GM12878 (cell line): Measurements from ENCODE around the gene ZNF511. TPM values are rescaled to one million over a fixed set of nuclear protein-coding genes. Genes with fewer than 3 reads are reported as not detected.

Experiments
- ATAC-seq: fragments of 200-7000 bp; cut with Tn5 transposase; 3 replicates; pipeline ENCODE4 v1.9.1; 2020; ENCODE audit warnings: mild to moderate bottlenecking, moderate library complexity
- BruUV-seq: library from RNA; stranded (reverse); fragments of 400-500 nt; replicated peaks from 2 replicates; lab custom pipeline; 2021; lab: Mats Ljungman, UMichigan
- CTCF ChIA-PET: fragments of 300-600 bp; sonication (Branson Sonifier 250); formaldehyde crosslinking; extraction: SDS; loops from one replicate; lab custom pipeline; 2021; ENCODE audit warnings: inconsistent platforms; lab: Yijun Ruan, JAX
- POLR2A ChIA-PET: fragments of 350-600 bp; formaldehyde crosslinking; extraction: SDS; loops from one replicate; lab custom pipeline; 2021; ENCODE audit warnings: inconsistent platforms; lab: Charles Lee
- RAD21 ChIA-PET: fragments of 300-600 bp; sonication (Branson Sonifier 250); formaldehyde crosslinking; loops from one replicate; lab custom pipeline; 2023; ENCODE audit warnings: antibody characterized with exemption; ENCODE audit not compliant: unreplicated experiment; lab: Charles Lee
- SMC1A ChIA-PET: fragments of 300-600 bp; sonication (Branson Sonifier 250); formaldehyde crosslinking; loops from one replicate; lab custom pipeline; 2023; ENCODE audit not compliant: unreplicated experiment, uncharacterized antibody; lab: Charles Lee
- DNase-seq: peaks from one replicate; pipeline ENCODE4 v3.0.0-alpha.2; 2011; ENCODE audit warnings: low read depth, low spot score
- FAIRE-seq: peaks from 3 replicates; lab custom pipeline; 2011; peaks lifted over from hg19 to GRCh38; lab: Jason Lieb, UNC
- H2AFZ ChIP-seq: 2 replicates; pipeline ENCODE4 v1.6.0; 2011; ENCODE audit warnings: low read depth, low read length, control low read depth; ENCODE audit not compliant: control insufficient read depth
- H3K27ac ChIP-seq: 2 replicates; pipeline ENCODE4 v1.5.1; 2011; ENCODE audit warnings: control low read depth; ENCODE audit not compliant: control insufficient read depth, insufficient read depth
- H3K27me3 ChIP-seq, 2 experiments: replicated peaks in 1 of 2; 2 replicates each; pipeline versions ENCODE4 v1.6.0 to v1.6.1; 2011; ENCODE audit warnings: low read length in 1 of 2; ENCODE audit not compliant: control insufficient read depth in 2 of 2, insufficient read depth in 2 of 2
- H3K36me3 ChIP-seq, 2 experiments: 2 replicates each; pipeline ENCODE4 v1.5.1; 2011; ENCODE audit warnings: low read length in 1 of 2; ENCODE audit not compliant: control insufficient read depth in 2 of 2, insufficient read depth in 2 of 2
- H3K4me1 ChIP-seq: 2 replicates; pipeline ENCODE4 v1.6.1; 2011; ENCODE audit warnings: mild to moderate bottlenecking, low read length, moderate library complexity, mixed read lengths; ENCODE audit not compliant: control insufficient read depth, insufficient read depth
- H3K4me2 ChIP-seq: 2 replicates; pipeline ENCODE4 v1.6.0; 2011; ENCODE audit warnings: control low read depth; ENCODE audit not compliant: control insufficient read depth, insufficient read depth
- H3K4me3 ChIP-seq: fragments of 200-600 bp; sonication (generic); 2 replicates; pipeline ENCODE4 v1.5.1; 2016
- H3K79me2 ChIP-seq: 2 replicates; pipeline ENCODE4 v1.6.0; 2011; ENCODE audit warnings: low read length; ENCODE audit not compliant: control insufficient read depth, insufficient read depth
- H3K9ac ChIP-seq: 2 replicates; pipeline ENCODE4 v1.8.0; 2011; ENCODE audit warnings: low read length, control low read depth, mixed read lengths; ENCODE audit not compliant: control insufficient read depth, insufficient read depth
- H3K9me3 ChIP-seq: replicated peaks from 3 replicates; pipeline ENCODE4 v1.5.1; 2011; ENCODE audit warnings: mild to moderate bottlenecking, low read length; ENCODE audit not compliant: control insufficient read depth, insufficient read depth
- H4K20me1 ChIP-seq: 2 replicates; pipeline ENCODE4 v1.6.0; 2011; ENCODE audit not compliant: control insufficient read depth, insufficient read depth
- ASH2L ChIP-seq: fragments of 300-600, 200-600 bp; sonication (generic); IDR thresholded peaks from 2 replicates; pipeline ENCODE4 v1.6.1; 2017; ENCODE audit warnings: low read depth, mild to moderate bottlenecking, borderline replicate concordance
- POLR2AphosphoS5 ChIP-seq: IDR thresholded peaks from 2 replicates; pipeline ENCODE4 v1.6.1; 2011; ENCODE audit warnings: mild to moderate bottlenecking, low read length, inconsistent platforms
- TCF3 ChIP-seq: IDR thresholded peaks from 2 replicates; pipeline ENCODE4 v1.6.1; 2012; ENCODE audit warnings: low read depth, mild to moderate bottlenecking, low read length, borderline replicate concordance; ENCODE audit not compliant: insufficient read depth
- WGBS: methylation state at CpG from one replicate; pipeline ENCODE4 v1.1.6; 2016; ENCODE audit warnings: low lambda C conversion rate; ENCODE audit not compliant: insufficient replicate concordance, insufficient coverage; ENCODE audit errors: missing lambda C conversion rate; 5-methylcytosine and 5-hydroxymethylcytosine counted together
- in situ Hi-C: fragments of 300-500 bp; cut with MboI; formaldehyde crosslinking; loops from 9 replicates; pipeline ENCODE4 v1.14.3; 2018; ENCODE audit warnings: mixed read lengths
- intact Hi-C: fragments of 100-400 bp; cut with micrococcal nuclease; formaldehyde crosslinking; loops from one replicate; pipeline ENCODE4 v1.14.2; 2022; ENCODE audit not compliant: unreplicated experiment
- polyA plus RNA-seq, 11 experiments: library from polyadenylated mRNA; depleted of rRNA in 4 of 11; unstranded in 6 of 11; stranded (reverse) in 5 of 11; fragments of >200 nt; fragmentation: Nextera tagmentation in 4 of 11; fragmentation: Illumina TruSeq in 1 of 11; extraction: Ambion mirVana in 4 of 11; extraction: Trizol in 1 of 11; gene quantifications; 1 replicate in 1 of 11; 2 replicates in 10 of 11; pipeline versions ENCODE4 v1.2.1 to v1.2.3, GENCODE V29; 2011 to 2016; ENCODE audit warnings: inconsistent platforms in 2 of 11, missing spikeins in 2 of 11, low read depth in 1 of 11
- total RNA-seq, 4 experiments: library from RNA; depleted of rRNA in 3 of 4; stranded (reverse); fragments of >200 nt in 3 of 4; fragmentation: Illumina TruSeq in 1 of 4; extraction: Trizol in 1 of 4; gene quantifications; 2 replicates each; pipeline versions ENCODE4 v1.2.1 to v1.2.3, GENCODE V29; 2013 to 2021
- TF ChIP-seq, protein P1 (sequence below): IDR thresholded peaks from 2 replicates; pipeline ENCODE4 v1.6.1; 2011; ENCODE audit warnings: borderline replicate concordance, low read depth, mild to moderate bottlenecking, moderate library complexity, low read length; ENCODE audit not compliant: insufficient read depth, poor library complexity, severe bottlenecking

Gene ZNF511
- total and polyA plus RNA-seq, 10 of the 15 experiments (the other 5 are each of a cell fraction or from before 2014, with no cell fraction given): 0.58 to 110 (median 32.0) TPM

DNA sequence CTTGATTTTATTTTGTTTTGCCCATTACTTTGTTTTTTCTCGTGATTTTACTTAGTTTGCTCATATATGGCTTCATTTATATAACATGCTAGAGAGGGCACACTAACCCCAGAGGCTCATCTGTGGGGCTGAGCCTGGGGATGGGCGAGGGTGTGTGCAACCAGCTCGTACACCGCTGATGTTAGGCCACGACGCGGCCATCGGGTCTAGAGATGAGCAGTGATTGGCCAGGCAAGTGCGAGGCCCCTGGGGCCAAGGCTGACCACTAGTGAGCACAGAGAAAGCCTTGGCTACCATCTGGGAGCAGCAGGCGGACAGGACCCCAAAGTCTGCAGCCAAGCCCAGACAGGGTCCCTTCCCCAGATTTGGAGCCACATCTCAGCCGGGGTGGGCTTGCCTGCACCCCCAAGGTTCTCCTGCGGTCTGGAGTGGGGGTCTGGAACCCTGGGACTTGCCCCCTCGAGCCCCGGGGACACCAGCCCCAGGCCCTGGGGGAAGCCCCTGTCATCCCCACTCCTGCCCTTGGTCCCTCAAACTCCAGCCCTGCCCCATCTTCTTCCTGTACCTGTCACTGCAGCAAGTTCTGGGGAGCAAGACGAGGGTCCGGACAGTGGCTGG lies 45.4 kb downstream of the ZNF511 start:
- RAD21 ChIA-PET: no interaction called here
- in situ Hi-C loops (no loop called here), intact Hi-C loops (no loop called here)
- SMC1A ChIA-PET: no interaction called here
- CTCF ChIA-PET: no interaction called here
- ATAC-seq (no peak), FAIRE-seq (no peak), DNase-seq (no peak)
- H4K20me1 ChIP-seq: no peaks in the 10 kb centered on the region
- BruUV-seq: TSS peak; percentile 41
- no peaks in the 10 kb centered on the region; the same call in 1 of the 2 replicates for H3K79me2 ChIP-seq
- POLR2A ChIA-PET: interaction anchor here (1.6 kb wide), 1 partner anchor 8 kb away, joined by 4 read pairs; no protein-coding TSS in a partner anchor
- no peak overlapping the region for H3K4me2 ChIP-seq
- H2AFZ ChIP-seq: no peak overlapping the region
- H3K4me1 ChIP-seq: no peaks in the 10 kb centered on the region
- WGBS: 80% methylated on average over 15 of the region's 16 CpGs
- H3K27me3 ChIP-seq: no peaks in the 10 kb centered on the region
- H3K9ac ChIP-seq: no peak overlapping the region
- no peaks in the 10 kb centered on the region for H3K36me3 ChIP-seq
- TF ChIP-seq ASH2L (no peak), TCF3 (0 out of 2 replicates have a peak, but pooled peaks have one; percentile 35), POLR2AphosphoS5 (no peak; the same call in 1 of the 2 replicates)
- TF ChIP-seq, protein P1, sequence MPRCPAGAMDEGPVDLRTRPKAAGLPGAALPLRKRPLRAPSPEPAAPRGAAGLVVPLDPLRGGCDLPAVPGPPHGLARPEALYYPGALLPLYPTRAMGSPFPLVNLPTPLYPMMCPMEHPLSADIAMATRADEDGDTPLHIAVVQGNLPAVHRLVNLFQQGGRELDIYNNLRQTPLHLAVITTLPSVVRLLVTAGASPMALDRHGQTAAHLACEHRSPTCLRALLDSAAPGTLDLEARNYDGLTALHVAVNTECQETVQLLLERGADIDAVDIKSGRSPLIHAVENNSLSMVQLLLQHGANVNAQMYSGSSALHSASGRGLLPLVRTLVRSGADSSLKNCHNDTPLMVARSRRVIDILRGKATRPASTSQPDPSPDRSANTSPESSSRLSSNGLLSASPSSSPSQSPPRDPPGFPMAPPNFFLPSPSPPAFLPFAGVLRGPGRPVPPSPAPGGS: peak; percentile 85
- no peak overlapping the region for H3K4me3 ChIP-seq
- H3K9me3 ChIP-seq: no peaks in the 10 kb centered on the region
- no peak overlapping the region for H3K27ac ChIP-seq
